Ramos (cell line): ENCODE measurements around the gene CFAP20.
"Not testable (repeated sequence)": the region's sequence is repeated elsewhere in the genome, so short reads cannot be mapped to it uniquely, and the experiment has no call there.

ENCODE experiments used
- in situ Hi-C: fragments of 300-500 bp; cut with MboI; formaldehyde crosslinking; loops from one replicate; pipeline ENCODE4 v1.14.3; 2022; ENCODE audit warnings: low sequenced_read_pairs; ENCODE audit not compliant: unreplicated experiment

The CFAP20 gene

GRCh38 chr16:58099097-58099955 lies 29.9 kb downstream of the CFAP20 start:
- in situ Hi-C loops, result no loop called here

DNA sequence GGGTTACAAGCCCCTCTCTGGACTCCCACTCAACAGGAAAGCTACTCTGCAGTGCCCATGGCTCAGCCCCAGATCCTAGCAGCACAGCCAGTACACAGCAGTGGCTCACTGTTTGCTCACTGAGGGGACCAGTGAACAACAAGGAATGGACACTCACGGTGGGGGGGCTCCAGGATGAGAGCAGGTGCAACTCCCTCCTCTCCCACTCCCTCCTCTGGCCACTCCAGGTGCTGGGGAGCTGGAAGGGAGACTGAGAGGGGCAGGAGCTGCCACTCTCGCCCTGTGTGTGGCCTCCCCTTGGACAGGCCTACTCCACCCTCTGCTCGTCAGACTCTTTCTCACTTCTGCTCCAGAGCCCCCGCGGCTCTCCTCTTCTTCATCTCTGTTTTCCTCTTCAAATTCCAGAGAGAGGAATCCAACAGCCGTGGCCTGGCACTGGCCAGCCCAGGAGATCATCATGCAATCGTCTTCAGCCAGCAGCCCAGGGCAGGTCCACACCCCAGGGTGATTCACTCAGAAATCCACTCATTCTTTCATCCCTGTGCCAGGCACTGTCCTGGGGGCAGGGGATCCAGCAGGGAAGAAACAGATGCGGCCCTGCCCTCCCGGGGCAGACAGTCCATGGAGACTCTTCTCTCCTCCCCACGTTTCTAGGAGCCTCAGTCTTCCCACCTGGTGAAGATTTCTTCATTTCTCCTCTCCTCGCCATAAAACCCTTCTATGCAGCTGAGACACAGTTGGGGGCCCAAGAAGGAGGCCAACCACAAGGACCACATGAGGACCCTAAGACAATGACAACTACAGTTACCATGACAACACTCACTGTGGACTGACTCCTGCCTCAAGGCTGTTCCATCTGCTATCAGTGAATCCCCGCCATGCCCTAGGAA lies 30.7 kb downstream of the CFAP20 start:
- in situ Hi-C loops, result no loop called here

GRCh38 chr16:58096249-58096648 lies 32.9 kb downstream of the CFAP20 start:
- in situ Hi-C loops, result no loop called here

DNA sequence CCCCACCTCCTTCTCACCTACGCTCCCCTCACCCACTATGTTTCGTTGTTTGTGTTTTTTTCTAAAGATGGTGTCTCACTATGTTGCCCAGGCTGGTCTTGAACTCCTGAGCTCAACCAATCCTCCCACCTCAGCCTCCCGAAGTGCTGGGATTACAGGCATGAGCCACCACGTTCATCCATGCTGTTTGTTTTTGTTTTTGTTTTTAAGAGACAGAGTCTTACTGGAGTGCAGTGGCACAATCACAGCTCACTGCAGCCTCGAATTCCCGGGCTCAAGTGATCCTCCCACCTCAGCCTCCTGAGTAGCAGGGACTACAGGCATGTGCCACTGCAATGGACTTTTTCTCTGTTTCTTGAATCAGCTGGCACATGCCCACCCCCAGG lies 33.6 kb downstream of the CFAP20 start:
- in situ Hi-C loops, result not testable (repeated sequence)

DNA sequence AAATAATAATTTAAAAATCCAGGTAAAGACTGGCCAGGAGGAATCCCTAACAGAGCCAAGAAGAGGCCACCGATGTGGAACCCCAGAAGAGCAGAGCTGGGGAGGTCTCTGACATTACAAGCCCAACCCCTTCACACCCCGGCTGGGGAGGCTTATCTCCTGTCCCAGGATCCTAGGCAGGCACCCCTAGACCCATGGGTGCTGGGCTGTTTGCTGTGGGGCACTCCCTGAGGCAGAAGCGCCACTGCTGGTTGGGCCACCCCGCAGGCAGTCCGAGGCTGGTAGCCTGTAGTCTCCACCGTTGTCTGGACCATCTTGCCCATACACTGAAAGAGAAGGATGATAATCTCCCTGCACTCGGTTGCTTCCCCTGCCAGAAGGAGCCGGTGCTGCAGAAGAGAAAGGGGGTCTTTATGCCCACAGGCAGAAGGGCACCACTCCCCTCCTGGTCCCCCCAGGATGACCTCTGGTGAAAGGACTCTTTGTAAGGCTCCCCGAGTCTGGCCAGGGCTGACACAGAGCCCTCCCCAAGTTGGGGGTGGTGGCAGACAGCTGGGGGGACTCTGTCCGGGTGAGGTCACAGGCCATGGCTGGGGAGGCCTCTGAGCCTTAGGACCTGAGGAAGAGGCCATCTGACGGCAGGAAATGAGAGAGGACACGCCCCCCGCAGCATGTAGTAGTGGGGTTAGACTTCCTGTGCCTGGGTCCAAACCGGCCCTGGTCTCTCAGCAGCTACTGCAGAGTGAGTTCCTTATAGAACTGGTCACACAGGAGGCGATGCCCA lies 34.2 kb downstream of the CFAP20 start:
- in situ Hi-C loops, result no loop called here

DNA sequence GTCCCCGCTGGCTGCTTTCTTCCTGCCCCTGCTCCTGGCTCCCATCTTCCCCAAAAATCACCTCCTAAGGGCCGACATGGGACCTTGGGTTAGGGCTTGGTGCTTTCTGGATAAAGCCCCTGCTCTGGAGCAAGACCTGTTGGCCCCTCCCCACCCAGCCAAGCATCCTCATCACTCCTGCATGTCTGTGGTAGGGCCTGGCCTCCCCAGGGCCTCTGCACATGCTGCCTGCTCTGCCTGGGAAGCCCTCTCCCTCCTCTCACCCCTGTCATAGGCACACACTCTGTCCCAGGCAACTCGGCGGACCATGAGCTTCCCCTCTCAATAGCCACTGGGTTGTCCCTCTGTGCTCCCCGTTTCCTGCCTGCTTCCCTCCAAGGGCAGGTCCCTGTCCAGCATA lies 35.2 kb downstream of the CFAP20 start:
- in situ Hi-C loops, result no loop called here

DNA sequence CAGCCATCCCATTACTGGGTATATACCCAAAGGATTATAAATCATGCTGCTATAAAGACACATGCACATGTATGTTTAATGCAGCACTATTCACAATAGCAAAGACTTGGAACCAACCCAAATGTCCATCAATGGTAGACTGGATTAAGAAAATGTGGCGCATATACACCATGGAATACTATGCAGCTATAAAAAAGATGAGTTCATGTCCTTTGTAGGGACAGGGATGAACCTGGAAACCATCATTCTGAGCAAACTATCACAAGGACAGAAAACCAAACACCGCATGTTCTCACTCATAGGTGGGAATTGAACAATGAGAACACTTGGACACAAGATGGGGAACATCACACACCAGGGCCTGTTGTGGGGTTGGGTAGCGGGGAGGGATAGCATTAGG lies 38.8 kb downstream of the CFAP20 start:
- in situ Hi-C loops, result not testable (repeated sequence)

DNA sequence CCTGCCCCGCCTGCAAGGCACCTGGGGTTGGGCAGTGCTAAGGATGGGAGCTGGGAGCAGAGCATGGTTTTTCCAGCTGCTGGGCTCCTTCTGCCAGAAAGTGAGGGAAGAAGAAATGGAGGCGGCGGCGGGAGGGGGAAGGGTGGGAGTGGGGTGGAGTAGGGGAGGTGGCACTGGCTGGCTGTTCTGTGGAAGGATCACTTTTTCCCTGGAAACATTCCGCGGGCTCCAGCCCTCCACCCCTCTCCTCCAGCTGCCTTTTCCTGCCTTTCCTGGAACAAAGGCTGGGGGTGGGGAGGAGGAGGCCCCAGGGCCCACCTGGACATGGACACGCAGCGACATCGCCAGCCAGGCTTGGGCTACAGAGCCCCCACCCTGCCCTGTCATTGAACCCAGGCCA lies 41.1 kb downstream of the CFAP20 start:
- in situ Hi-C loops, result no loop called here

DNA sequence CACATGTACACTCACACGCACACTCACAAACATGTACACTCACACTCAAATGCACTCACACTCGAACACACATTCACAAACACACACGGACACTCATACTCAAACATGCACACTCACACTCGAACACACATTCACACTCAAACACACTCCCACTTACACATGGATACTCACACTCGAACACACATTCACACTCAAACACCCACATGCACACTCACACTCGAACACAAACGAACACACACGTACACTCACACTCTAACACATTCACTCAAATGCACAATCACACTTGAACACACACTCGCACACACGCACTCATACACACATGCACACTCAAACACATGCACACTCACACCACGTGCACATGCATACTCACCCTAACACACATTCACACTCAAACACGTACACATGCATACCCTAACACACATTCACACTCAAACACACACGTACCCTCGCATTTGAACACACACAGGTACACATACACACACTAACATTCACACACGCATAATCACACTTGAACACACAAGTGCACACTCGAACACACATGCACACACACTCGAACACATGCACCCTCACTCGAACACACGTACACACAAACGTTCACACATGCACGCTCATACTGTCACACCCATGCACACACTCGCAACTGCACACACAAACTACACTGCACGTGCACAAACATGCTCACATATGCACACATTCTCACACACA lies 41.8 kb downstream of the CFAP20 start:
- in situ Hi-C loops, result no loop called here

- in situ Hi-C loops, result no loop called here
These were observed 42.6 kb downstream of the CFAP20 start for GRCh38 chr16:58086381-58087208.

GRCh38 chr16:58085584-58086251 lies 43.5 kb downstream of the CFAP20 start:
- in situ Hi-C loops, result no loop called here

DNA sequence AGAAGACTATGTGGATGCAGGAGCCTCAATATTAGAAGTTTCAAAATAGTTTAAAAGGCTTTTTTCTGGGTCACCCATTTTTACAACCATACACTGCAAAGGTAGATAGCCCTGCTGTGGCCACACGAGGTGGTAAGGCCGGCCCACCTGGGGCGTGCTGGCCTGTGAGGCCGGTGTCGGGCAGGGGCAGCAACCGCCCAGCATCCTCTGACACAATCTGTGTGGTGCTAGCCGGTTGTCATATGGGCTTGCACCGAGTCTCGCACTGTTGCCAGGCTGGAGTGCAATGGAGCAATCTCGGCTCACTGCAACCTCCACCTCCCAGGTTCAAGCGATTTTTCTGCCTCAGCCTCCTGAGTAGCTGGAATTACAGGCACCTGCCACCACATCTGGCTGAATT lies 44.0 kb downstream of the CFAP20 start:
- in situ Hi-C loops, result no loop called here

DNA sequence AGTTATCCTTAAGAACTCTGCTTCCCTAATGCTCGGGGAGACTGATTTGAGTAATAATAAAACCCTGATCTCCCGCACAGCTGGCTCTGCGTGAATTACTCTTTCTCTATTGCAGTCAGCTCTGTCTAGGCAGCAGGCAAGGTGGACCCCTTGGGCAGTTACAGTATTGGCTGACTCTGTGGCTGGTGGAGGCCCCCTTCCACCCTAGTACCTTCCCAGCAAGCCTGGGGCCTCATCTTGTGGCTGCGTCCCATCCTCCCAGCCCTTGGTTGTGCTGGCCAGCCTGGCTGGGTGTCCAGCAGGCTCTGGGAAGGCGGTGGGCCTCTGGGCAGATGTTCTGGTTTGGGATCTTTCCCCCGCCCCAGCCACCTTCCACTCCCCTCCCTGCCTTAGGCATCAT lies 44.5 kb downstream of the CFAP20 start:
- in situ Hi-C loops, result no loop called here

- in situ Hi-C loops, result no loop called here
These were observed 46.8 kb downstream of the CFAP20 start for GRCh38 chr16:58082381-58082780.

DNA sequence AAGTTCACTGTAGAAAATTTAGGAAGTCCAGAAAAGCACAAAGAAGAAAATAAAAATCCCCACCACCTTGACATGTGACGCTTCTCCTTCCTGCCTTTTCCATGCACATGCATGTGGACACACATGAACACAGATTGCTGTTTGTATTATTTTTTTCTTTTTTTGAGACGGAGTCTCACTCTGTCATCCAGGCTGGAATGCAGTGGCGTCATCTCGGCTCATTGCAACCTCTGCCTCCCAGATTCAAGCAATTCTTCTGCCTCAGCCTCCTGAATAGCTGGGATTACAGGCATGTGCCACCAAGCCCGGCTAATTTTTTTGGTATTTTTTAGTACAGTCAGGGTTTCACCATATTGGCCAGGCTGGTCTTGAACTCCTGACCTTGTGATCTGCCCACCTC lies 48.5 kb downstream of the CFAP20 start:
- in situ Hi-C loops, result not testable (repeated sequence)

DNA sequence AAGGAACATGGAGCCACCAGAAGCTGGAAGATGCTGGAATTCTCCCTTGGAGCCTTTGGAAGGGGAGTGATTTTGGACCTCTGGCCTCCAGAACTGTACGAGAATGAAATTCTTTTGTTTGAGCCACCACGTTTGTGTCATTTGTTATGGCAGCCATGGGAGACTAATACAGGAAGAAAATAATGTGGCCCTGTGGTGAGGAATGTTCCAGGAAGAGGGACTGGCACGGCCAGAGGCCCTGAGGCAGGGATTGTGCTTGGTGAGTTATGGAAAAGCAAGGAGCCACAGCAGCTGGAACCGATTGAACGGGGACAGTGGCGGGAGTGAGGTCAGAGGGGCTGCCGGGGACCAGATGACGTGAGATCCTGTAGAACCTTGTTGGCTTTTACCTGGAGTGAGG lies 51.4 kb downstream of the CFAP20 start:
- in situ Hi-C loops, result no loop called here

GRCh38 chr16:58076514-58076913 lies 52.7 kb downstream of the CFAP20 start:
- in situ Hi-C loops, result no loop called here

GRCh38 chr16:58074657-58075056 lies 54.5 kb downstream of the CFAP20 start:
- in situ Hi-C loops, result no loop called here

- in situ Hi-C loops, result not testable (repeated sequence)
These were observed 56.1 kb downstream of the CFAP20 start for GRCh38 chr16:58073086-58073485.
